ENCODE measurements around the gene SOX4. TPM values are rescaled to one million over a fixed set of nuclear protein-coding genes. Genes with fewer than 3 reads are reported as not detected.
"Not testable (repeated sequence)": the region's sequence is repeated elsewhere in the genome, so short reads cannot be mapped to it uniquely, and the experiment has no call there.

SOX4 gene
- 1 to 10 TPM; 1.4 TPM for total RNA-seq

- Mint-ChIP-seq H3K36me3 (ENCODE audit: low read depth) (peaks cover 5% of the 10 kb centered on the region), H3K4me3 (peak within 1 kb of the TSS; percentile 80), H3K4me1 (peaks cover 28% of the 10 kb centered on the region), H3K27ac (peak within 1 kb of the TSS; percentile 84), H3K27me3 (peaks cover 44% of the 10 kb centered on the region), H3K9me3 (no peaks in the 10 kb centered on the region)
- CTCF ChIA-PET, result interaction anchor here (0.5 to 1.3 kb wide), 2 partner anchors 24 to 533 kb away, joined by 3 read pairs; no protein-coding TSS in a partner anchor
- POLR2A ChIA-PET, result interaction anchor here (0.7 kb wide), 1 partner anchor 1147 kb away, joined by 3 read pairs; no protein-coding TSS in a partner anchor
- DNase-seq, result peak; percentile 78
Measured at GRCh38 chr6:21593412-21593926, at the start of gene SOX4. SOX4 (plus strand) TSS chr6:21593751; CDS start chr6:21594535, 784 bp downstream.

GRCh38 chr6:21552286-21552685 lies 41.3 kb upstream of the SOX4 start:
- H3K9me3 Mint-ChIP-seq; H3K4me1 Mint-ChIP-seq; H3K36me3 Mint-ChIP-seq (ENCODE audit: low read depth); H3K27me3 Mint-ChIP-seq; H3K27ac Mint-ChIP-seq; POLR2A ChIA-PET; CTCF ChIA-PET; DNase-seq; H3K4me3 Mint-ChIP-seq: not testable (repeated sequence)

- Mint-ChIP-seq H3K27me3 (no peaks in the 10 kb centered on the region), H3K27ac (no peak overlapping the region), H3K9me3 (peaks cover 2% of the 10 kb centered on the region), H3K36me3 (ENCODE audit: low read depth) (no peaks in the 10 kb centered on the region), H3K4me3 (no peak overlapping the region), H3K4me1 (no peaks in the 10 kb centered on the region)
- CTCF ChIA-PET, result interaction anchor here (0.6 kb wide), 1 partner anchor 247 kb away, joined by 3 read pairs; no protein-coding TSS in a partner anchor
- no peak for DNase-seq
- POLR2A ChIA-PET, result no interaction called here
Measured at GRCh38 chr6:21554286-21554685, 39.3 kb upstream of the SOX4 start.

- DNase-seq, result no peak
- Mint-ChIP-seq H3K36me3 (ENCODE audit: low read depth) (no peaks in the 10 kb centered on the region), H3K27me3 (no peaks in the 10 kb centered on the region), H3K4me3 (no peak overlapping the region), H3K27ac (no peak overlapping the region), H3K4me1 (no peaks in the 10 kb centered on the region), H3K9me3 (no peaks in the 10 kb centered on the region)
- POLR2A ChIA-PET, result no interaction called here
- CTCF ChIA-PET, result interaction anchor here (0.6 to 0.7 kb wide), 2 partner anchors 248 to 530 kb away, joined by 3 to 4 read pairs; no protein-coding TSS in a partner anchor
Measured at GRCh38 chr6:21555197-21555596, 38.4 kb upstream of the SOX4 start.

- Mint-ChIP-seq H3K27ac (no peak overlapping the region), H3K27me3 (no peaks in the 10 kb centered on the region), H3K4me3 (no peak overlapping the region), H3K36me3 (ENCODE audit: low read depth) (no peaks in the 10 kb centered on the region), H3K9me3 (no peaks in the 10 kb centered on the region), H3K4me1 (no peaks in the 10 kb centered on the region)
- ChIA-PET CTCF (no interaction called here), POLR2A (no interaction called here)
- DNase-seq, result no peak
Measured at GRCh38 chr6:21556511-21556910, 37.0 kb upstream of the SOX4 start.

- no peak overlapping the region for H3K27ac Mint-ChIP-seq
- CTCF ChIA-PET, result no interaction called here
- H3K36me3 Mint-ChIP-seq (ENCODE audit: low read depth), result no peaks in the 10 kb centered on the region
Measured at GRCh38 chr6:21556968-21557721, 36.4 kb upstream of the SOX4 start.

GRCh38 chr6:21559238-21559637 lies 34.3 kb upstream of the SOX4 start:
- Mint-ChIP-seq H3K4me3 (no peak overlapping the region), H3K27ac (no peak overlapping the region), H3K27me3 (no peaks in the 10 kb centered on the region), H3K4me1 (no peaks in the 10 kb centered on the region), H3K36me3 (ENCODE audit: low read depth) (no peaks in the 10 kb centered on the region), H3K9me3 (no peaks in the 10 kb centered on the region)
- no peak for DNase-seq
- CTCF ChIA-PET, result no interaction called here
- POLR2A ChIA-PET, result no interaction called here

More at GRCh38 chr6:21556968-21557721, 36.4 kb upstream of the SOX4 start:
- Mint-ChIP-seq H3K4me3 (no peak overlapping the region), H3K27me3 (no peaks in the 10 kb centered on the region), H3K9me3 (no peaks in the 10 kb centered on the region), H3K4me1 (no peaks in the 10 kb centered on the region)
- DNase-seq, result no peak
- POLR2A ChIA-PET, result no interaction called here

GRCh38 chr6:21560249-21560648 lies 33.3 kb upstream of the SOX4 start:
- H3K4me1 Mint-ChIP-seq, result no peaks in the 10 kb centered on the region
- ChIA-PET POLR2A (no interaction called here), CTCF (interaction anchor here (0.6 kb wide), 1 partner anchor 1179 kb away, joined by 5 read pairs; no protein-coding TSS in a partner anchor)
- no peak for DNase-seq
- H3K9me3 Mint-ChIP-seq, result no peaks in the 10 kb centered on the region
- no peak overlapping the region for H3K27ac Mint-ChIP-seq
- no peaks in the 10 kb centered on the region for H3K27me3 Mint-ChIP-seq
- H3K36me3 Mint-ChIP-seq (ENCODE audit: low read depth), result no peaks in the 10 kb centered on the region
- H3K4me3 Mint-ChIP-seq, result no peak overlapping the region

GRCh38 chr6:21565431-21565830 lies 28.1 kb upstream of the SOX4 start:
- DNase-seq, result no peak
- ChIA-PET POLR2A (no interaction called here), CTCF (no interaction called here)
- Mint-ChIP-seq H3K4me1 (no peaks in the 10 kb centered on the region), H3K9me3 (no peaks in the 10 kb centered on the region), H3K36me3 (ENCODE audit: low read depth) (no peaks in the 10 kb centered on the region), H3K27me3 (peaks cover 1% of the 10 kb centered on the region), H3K4me3 (no peak overlapping the region), H3K27ac (peak overlapping the region; percentile 41)

- no peaks in the 10 kb centered on the region for H3K4me1 Mint-ChIP-seq
- no peak overlapping the region for H3K4me3 Mint-ChIP-seq
- no peak overlapping the region for H3K27ac Mint-ChIP-seq
- no peak for DNase-seq
- no peaks in the 10 kb centered on the region for H3K27me3 Mint-ChIP-seq
- H3K9me3 Mint-ChIP-seq, result peaks cover 12% of the 10 kb centered on the region
- CTCF ChIA-PET, result no interaction called here
- no peaks in the 10 kb centered on the region for H3K36me3 Mint-ChIP-seq (ENCODE audit: low read depth)
- POLR2A ChIA-PET, result no interaction called here
Measured at GRCh38 chr6:21578523-21578922, 15.0 kb upstream of the SOX4 start.

GRCh38 chr6:21582651-21583050 lies 10.9 kb upstream of the SOX4 start:
- Mint-ChIP-seq H3K4me1 (peaks cover 5% of the 10 kb centered on the region), H3K36me3 (ENCODE audit: low read depth) (no peaks in the 10 kb centered on the region), H3K9me3 (peaks cover 12% of the 10 kb centered on the region), H3K4me3 (no peak overlapping the region), H3K27me3 (peaks cover 21% of the 10 kb centered on the region), H3K27ac (no peak overlapping the region)
- CTCF ChIA-PET, result no interaction called here
- no peak for DNase-seq
- POLR2A ChIA-PET, result no interaction called here

GRCh38 chr6:21586300-21586699 lies 7.3 kb upstream of the SOX4 start:
- no peaks in the 10 kb centered on the region for H3K36me3 Mint-ChIP-seq (ENCODE audit: low read depth)
- ChIA-PET POLR2A (no interaction called here), CTCF (no interaction called here)
- peaks cover 10% of the 10 kb centered on the region for H3K9me3 Mint-ChIP-seq
- no peak for DNase-seq
- no peak overlapping the region for H3K27ac Mint-ChIP-seq
- peaks cover 42% of the 10 kb centered on the region for H3K27me3 Mint-ChIP-seq
- H3K4me3 Mint-ChIP-seq, result no peak overlapping the region
- H3K4me1 Mint-ChIP-seq, result peaks cover 17% of the 10 kb centered on the region

GRCh38 chr6:21586740-21587178 lies 6.8 kb upstream of the SOX4 start:
- peaks cover 17% of the 10 kb centered on the region for H3K4me1 Mint-ChIP-seq
- no peak overlapping the region for H3K27ac Mint-ChIP-seq
- H3K9me3 Mint-ChIP-seq, result peaks cover 10% of the 10 kb centered on the region
- H3K27me3 Mint-ChIP-seq, result peaks cover 42% of the 10 kb centered on the region
- H3K4me3 Mint-ChIP-seq, result peak overlapping the region; percentile 88
- POLR2A ChIA-PET, result no interaction called here
- CTCF ChIA-PET, result no interaction called here
- H3K36me3 Mint-ChIP-seq (ENCODE audit: low read depth), result no peaks in the 10 kb centered on the region
- DNase-seq, result no peak

Measured in activated CD4-positive, alpha-beta T cell treated with anti-CD3 and anti-CD28 coated beads, Interleukin-2, amount 10 ng/mL, durations not matched to agents 7 days and 5 days (primary cell).